Measurements from ENCODE around the gene NTNG1.

The NTNG1 gene

GRCh38 chr1:107327446-107327845, 186.6 kb downstream of the NTNG1 start:
- TF ChIP-seq CTCF (IDR thresholded peaks at IDR 0.05; ENCODE audit: low read depth, low read length, missing control alignments), result no peak
- no peak for DNase-seq (ENCODE audit: low read depth)

DNA sequence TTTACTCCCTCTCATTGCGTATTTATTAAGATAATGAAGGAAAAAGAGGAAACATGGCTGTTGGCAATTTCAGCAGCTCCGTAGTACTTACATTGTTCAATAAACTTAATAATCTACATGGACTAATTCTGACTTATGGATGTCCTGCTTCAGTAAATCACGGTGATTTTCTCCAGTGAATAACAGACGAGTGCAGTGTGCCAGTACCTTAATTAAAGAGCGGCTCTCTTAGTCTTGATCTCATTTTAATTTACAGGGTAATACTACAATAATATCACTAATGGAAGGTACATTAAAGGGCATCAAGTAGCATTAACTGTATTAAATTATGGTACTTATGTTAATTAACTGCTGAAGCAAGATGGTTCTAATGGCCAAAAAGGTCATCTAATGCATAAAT, 187.2 kb downstream of the NTNG1 start:
- no peak for TF ChIP-seq CTCF (IDR thresholded peaks at IDR 0.05; ENCODE audit: low read depth, low read length, missing control alignments)
- DNase-seq (ENCODE audit: low read depth), result no peak
- H3K4me3 ChIP-seq (ENCODE audit: low read depth, low read length), result no peak overlapping the region

More at GRCh38 chr1:107327446-107327845, 186.6 kb downstream of the NTNG1 start:
- no peak overlapping the region for H3K4me3 ChIP-seq (ENCODE audit: low read depth, low read length)

DNA sequence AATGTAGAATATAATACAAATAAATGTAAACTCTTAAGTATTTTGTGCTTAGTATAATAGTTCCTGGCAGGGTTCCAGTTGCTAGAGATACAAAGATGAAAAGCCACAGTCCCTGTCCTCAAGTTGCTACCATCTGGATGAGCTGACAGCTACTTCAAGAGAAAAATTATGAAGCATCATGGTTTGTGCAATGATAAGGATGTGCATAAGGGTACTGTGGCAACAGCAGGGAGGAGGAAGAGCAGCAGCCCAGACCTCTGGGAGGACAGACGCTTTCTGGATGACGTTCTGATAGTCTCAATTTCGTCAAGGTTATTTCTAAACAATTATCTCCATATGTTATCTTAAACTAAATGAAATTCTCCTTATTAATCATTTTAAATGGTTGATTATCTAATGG, 198.9 kb downstream of the NTNG1 start:
- no peak for DNase-seq (ENCODE audit: low read depth)
- H3K4me3 ChIP-seq (ENCODE audit: low read depth, low read length), result no peak overlapping the region
- no peak for TF ChIP-seq CTCF (IDR thresholded peaks at IDR 0.05; ENCODE audit: low read depth, low read length, missing control alignments)

DNA sequence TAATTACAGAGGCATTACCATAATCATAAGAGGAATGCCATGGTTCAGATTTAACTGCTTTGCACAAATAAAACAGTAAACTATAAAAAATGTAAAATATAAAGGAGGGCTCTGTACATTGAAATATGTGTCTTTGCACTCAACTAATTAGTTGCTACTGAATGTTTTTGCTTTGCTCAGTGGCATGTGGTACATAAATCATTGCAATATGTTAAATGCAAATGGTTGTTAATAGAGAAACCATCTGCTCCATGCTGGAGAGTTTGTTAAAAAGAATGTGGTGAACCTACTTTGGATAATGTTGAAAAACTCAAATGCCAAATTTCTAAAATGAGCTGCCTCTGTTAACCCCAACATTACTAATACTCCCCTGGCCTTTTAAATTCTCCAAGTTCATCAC, 201.5 kb downstream of the NTNG1 start:
- no peak for DNase-seq (ENCODE audit: low read depth)
- no peak for TF ChIP-seq CTCF (IDR thresholded peaks at IDR 0.05; ENCODE audit: low read depth, low read length, missing control alignments)

GRCh38 chr1:107342768-107343167, 201.9 kb downstream of the NTNG1 start:
- no peak for DNase-seq (ENCODE audit: low read depth)
- no peak for TF ChIP-seq CTCF (IDR thresholded peaks at IDR 0.05; ENCODE audit: low read depth, low read length, missing control alignments)
- no peak overlapping the region for H3K4me3 ChIP-seq (ENCODE audit: low read depth, low read length)

More for the DNA sequence above, 201.5 kb downstream of the NTNG1 start:
- no peak overlapping the region for H3K4me3 ChIP-seq (ENCODE audit: low read depth, low read length)

DNA sequence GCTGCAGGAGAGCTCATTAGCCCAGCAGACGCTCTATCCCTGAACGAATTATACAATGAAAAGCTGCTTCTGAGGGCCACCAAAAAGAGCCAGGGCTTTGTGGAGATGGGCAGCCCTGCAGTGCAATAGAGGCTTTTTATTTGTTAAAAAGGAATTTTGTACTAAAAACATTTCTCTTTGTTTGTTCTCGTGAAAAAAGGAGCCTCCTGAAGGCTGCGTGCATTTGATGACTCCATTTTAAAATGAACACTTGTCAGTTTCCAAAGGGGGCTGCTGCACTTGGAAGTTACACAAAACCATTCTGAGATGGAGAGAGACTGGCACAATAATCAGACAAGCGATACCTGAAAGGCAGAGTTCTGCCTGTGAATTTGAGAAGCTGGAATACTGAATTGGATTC, 202.8 kb downstream of the NTNG1 start:
- no peak for DNase-seq (ENCODE audit: low read depth)
- no peak overlapping the region for H3K4me3 ChIP-seq (ENCODE audit: low read depth, low read length)
- no peak for TF ChIP-seq CTCF (IDR thresholded peaks at IDR 0.05; ENCODE audit: low read depth, low read length, missing control alignments)

- H3K4me3 ChIP-seq (ENCODE audit: low read depth, low read length), result no peak overlapping the region
- DNase-seq (ENCODE audit: low read depth), result no peak
- no peak for TF ChIP-seq CTCF (IDR thresholded peaks at IDR 0.05; ENCODE audit: low read depth, low read length, missing control alignments)
These were observed 203.5 kb downstream of the NTNG1 start for GRCh38 chr1:107344268-107344760.

All from GM12864 (cell line).